Measurements from ENCODE around the gene SLK. TPM values are rescaled to one million over a fixed set of nuclear protein-coding genes. Genes with fewer than 3 reads are reported as not detected.

Gene SLK
- total RNA-seq, 1 donor = 48.8 TPM

DNA sequence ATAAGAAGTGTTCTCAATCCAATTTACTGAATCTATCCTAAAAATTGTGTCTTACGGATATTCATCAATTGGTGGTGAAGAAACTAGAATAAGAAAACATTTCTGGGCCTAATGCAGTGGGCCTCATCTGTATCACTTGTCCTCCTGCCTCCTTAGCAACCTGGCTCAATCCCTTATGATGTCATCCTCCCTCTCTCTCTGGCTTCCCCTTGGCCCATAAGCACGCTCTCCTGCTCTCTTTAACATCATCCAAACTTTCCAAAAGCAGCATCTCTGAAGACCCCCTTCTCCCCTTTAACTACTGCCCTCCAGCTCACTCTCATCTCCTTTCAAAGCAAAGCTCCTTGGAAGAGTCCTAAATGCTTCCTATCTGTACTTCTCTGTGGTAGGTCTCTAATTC, 44.3 kb upstream of the SLK start:
- no peak for DNase-seq (ENCODE audit: low read depth)
- TF ChIP-seq, protein P1, sequence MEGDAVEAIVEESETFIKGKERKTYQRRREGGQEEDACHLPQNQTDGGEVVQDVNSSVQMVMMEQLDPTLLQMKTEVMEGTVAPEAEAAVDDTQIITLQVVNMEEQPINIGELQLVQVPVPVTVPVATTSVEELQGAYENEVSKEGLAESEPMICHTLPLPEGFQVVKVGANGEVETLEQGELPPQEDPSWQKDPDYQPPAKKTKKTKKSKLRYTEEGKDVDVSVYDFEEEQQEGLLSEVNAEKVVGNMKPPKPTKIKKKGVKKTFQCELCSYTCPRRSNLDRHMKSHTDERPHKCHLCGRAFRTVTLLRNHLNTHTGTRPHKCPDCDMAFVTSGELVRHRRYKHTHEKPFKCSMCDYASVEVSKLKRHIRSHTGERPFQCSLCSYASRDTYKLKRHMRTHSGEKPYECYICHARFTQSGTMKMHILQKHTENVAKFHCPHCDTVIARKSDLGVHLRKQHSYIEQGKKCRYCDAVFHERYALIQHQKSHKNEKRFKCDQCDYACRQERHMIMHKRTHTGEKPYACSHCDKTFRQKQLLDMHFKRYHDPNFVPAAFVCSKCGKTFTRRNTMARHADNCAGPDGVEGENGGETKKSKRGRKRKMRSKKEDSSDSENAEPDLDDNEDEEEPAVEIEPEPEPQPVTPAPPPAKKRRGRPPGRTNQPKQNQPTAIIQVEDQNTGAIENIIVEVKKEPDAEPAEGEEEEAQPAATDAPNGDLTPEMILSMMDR (IDR thresholded peaks at IDR 0.05; ENCODE audit: insufficient read depth, low read depth, low read length) = no peak

DNA sequence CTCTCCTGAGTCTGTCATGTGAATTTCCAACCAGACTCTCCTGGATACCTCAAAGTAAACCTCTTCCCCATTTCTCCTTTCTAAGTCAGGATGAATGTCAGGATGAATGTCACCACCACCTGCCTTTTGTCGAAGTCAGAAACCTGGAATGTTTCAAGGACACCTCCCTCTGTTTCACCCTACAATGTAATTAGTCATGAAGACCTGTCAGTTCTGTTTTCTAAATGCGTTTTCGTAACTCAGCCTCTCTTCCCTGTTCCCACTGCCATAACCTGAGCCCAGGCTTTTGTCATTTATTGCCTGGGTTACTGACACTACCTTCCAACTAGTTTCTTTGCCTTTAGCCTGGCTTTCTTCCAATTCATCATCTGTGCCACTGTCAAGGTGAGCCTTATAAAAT, 43.4 kb upstream of the SLK start:
- DNase-seq (ENCODE audit: low read depth) = no peak
- TF ChIP-seq, protein P1 (IDR thresholded peaks at IDR 0.05; ENCODE audit: insufficient read depth, low read depth, low read length) = no peak
- no peak overlapping the region for H3K4me3 ChIP-seq (ENCODE audit: low read depth, low read length)

More for the DNA sequence above, 44.3 kb upstream of the SLK start:
- no peak overlapping the region for H3K4me3 ChIP-seq (ENCODE audit: low read depth, low read length)

DNA sequence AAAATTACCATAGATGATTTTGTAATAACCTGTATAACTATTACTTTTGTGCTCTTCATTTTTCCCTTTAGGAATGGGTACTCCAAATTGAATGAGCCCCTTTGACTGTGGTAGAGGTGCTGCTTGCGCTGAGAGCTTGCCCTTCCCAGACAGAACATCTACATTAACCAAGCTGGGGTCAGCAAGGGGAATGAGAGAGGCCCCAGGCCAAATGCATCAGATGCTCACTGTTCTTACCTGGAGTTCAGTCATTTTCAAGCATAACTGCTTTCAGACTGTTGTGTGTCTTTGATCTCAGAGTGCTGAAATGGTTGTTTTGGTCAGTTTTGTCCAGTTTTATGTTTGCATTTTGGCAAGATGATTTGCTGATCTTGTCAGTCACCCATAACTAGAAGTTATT, 41.3 kb upstream of the SLK start:
- DNase-seq (ENCODE audit: low read depth) = no peak
- H3K4me3 ChIP-seq (ENCODE audit: low read depth, low read length) = no peak overlapping the region
- TF ChIP-seq, protein P1 (IDR thresholded peaks at IDR 0.05; ENCODE audit: insufficient read depth, low read depth, low read length) = no peak

DNA sequence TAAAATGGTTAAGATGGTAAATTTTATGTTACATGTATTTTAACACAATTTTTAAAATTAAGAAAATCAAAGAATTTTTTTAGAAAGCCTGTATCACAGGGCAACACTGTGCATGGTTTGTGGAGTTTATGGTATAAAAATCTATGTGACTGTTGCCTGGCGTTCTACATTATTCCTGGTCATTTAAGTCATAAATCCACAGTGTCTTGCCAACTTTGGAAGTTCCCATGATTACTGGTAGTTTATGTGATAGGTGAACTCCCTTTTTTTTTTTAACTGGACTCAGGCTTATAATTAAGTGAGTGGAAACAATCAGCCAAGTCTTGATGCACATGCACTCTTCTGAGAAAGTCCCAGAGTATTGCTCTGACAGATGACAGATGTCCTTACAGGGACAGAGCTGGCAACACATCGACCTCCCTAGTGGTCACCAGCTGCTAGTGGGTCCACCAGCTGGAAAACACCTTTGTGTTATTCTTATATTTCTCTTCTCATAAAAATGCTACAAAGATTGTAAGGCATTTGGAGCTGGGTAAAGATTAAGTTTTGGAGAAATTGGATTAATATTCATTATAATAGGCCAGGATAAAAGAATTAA, 40.1 kb upstream of the SLK start:
- TF ChIP-seq, protein P1 (IDR thresholded peaks at IDR 0.05; ENCODE audit: insufficient read depth, low read depth, low read length) = no peak
- no peak for DNase-seq (ENCODE audit: low read depth)

DNA sequence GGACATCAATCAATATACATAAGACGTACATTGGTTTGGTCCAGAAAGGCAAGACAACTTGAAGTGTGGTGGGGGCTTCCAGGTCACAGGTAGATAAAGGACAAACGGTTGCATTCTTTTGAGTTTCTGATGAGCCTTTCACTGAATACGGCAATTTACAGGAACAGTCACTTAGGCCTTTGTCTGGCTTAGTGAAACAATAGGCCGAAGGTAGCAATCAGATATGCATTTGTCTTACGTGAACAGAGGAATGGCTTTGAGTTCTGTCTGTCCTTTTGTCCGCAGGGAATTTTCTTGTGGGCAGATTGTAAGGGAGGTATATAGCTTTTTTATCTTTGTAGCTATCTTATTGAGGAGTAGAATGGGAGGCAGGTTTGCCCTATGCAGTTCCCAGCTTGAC, 38.2 kb upstream of the SLK start:
- TF ChIP-seq, protein P1 (IDR thresholded peaks at IDR 0.05; ENCODE audit: insufficient read depth, low read depth, low read length) = no peak
- no peak for DNase-seq (ENCODE audit: low read depth)

More for the DNA sequence above, 40.1 kb upstream of the SLK start:
- no peak overlapping the region for H3K4me3 ChIP-seq (ENCODE audit: low read depth, low read length)

DNA sequence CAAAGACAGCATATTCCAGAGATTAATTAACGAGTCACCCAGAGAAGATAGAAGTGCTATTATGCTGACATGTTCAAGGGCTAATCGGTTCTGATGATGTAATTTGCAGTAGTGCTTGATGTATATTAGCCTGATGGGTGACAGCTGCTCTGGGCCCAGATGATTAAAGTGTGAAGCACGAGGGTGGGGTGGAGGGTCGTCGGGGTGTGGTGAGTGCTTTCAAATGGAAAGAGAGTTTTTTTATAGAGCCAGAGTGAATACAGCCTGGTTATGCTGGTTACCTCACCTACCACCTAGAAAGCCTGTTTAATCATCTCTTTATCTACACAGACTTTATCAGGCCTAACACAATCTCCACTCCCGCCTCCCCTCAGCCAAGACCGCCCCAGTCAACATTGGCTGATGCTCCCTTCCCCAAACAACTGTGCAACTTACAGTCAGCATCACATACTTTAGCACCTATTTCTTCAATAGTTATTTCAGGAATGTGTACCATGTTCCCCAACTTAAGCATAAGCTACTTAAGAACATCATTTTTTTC, 37.5 kb upstream of the SLK start:
- TF ChIP-seq, protein P1 (IDR thresholded peaks at IDR 0.05; ENCODE audit: insufficient read depth, low read depth, low read length) = no peak
- H3K4me3 ChIP-seq (ENCODE audit: low read depth, low read length) = no peak overlapping the region
- no peak for DNase-seq (ENCODE audit: low read depth)

More for the DNA sequence above, 38.2 kb upstream of the SLK start:
- no peak overlapping the region for H3K4me3 ChIP-seq (ENCODE audit: low read depth, low read length)

DNA sequence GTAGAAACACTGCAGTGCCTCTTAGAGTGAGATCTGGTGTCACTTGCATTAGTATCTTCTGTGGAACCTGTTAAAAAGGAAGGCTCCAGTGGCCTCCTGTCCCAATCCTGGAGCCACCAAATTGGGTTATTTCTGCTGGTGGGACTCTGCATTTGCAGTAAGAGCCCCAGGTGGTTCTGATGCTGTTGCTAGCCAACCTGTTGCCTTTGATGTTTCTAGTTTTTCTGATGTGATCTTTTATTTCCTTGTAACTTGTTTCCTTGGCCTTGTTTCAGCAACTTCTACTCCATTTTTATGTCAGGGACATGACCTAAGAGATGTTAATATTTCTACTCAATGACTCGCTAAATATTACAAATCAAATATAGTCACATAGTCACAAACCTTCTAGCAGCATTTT, 36.5 kb upstream of the SLK start:
- no peak overlapping the region for H3K4me3 ChIP-seq (ENCODE audit: low read depth, low read length)
- TF ChIP-seq, protein P1 (IDR thresholded peaks at IDR 0.05; ENCODE audit: insufficient read depth, low read depth, low read length) = no peak
- DNase-seq (ENCODE audit: low read depth) = no peak

Data from fibroblast of villous mesenchyme (primary cell).